ENCODE measurements around the gene TNFAIP2.
A peak's percentile ranks its signal among the peaks of the same experiment; 100 is the strongest.
"Not testable (repeated sequence)": the region's sequence is repeated elsewhere in the genome, so short reads cannot be mapped to it uniquely, and the experiment has no call there.

The TNFAIP2 gene

GRCh38 chr14:103164779-103165178 lies 41.5 kb downstream of the TNFAIP2 start:
- H3K27ac ChIP-seq, result no peak overlapping the region
- no peak overlapping the region for H3K4me3 ChIP-seq

DNA sequence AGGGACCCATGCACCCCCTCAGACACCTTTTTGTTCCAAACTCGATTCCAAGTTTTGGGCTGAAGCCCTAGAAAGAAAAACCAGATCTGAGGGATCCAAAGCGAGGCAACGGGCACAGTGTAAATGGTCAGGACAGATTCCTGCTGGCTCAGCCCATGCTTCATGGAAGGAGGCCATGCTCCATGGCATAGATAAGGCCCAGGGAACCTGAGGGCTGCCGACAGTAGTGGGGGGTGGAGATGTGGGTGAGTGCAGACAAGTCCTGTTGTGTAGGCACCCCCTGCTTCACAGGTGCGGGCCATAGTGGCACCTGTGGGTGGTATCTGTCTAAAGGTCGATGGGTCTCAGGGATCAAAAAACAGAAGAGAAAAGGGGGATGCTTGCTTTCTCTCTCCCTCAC lies 42.1 kb downstream of the TNFAIP2 start:
- Histone ChIP-seq H3K4me3 (no peak overlapping the region), H3K27ac (no peak overlapping the region)

DNA sequence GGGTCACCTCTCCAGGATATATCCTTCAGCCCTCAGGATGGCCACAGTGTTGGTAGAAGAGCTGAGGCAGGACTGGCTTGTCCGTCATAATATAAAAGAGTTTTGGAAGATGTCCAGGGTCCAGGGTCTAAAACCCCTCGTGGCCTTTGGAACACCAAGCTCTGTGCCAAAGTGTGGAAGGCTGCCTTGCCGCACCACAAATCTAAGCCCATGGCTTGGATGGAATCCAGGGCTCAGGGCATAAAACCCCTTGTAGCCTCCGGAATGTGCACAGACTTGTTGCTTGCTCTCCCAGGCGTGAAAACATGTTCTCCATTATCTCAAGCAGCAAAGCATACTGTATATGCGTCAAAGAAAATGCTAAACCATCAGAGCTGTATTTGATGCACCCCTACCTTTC lies 46.7 kb downstream of the TNFAIP2 start:
- peak overlapping the region in 1 of 21 experiments; percentile 31 for H3K27ac ChIP-seq
- no peak overlapping the region for H3K4me3 ChIP-seq

DNA sequence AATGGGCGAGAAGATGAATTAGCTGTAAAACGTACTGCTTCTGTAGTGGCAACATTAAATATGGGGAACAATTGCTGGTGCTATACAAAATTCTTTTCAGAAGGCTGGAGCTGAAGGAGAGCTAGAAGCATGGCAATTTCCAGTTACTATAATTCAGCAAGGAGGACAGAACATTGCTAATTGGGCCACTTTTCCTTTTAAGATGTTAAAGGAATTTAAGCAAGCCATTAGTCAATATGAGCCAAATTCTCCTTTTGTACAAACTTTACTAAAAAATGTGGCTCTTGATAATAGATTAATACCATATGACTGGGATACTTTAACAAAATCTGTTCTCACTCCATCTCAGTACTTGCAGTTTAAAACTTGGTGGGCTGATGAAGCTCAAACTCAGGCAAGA lies 47.9 kb downstream of the TNFAIP2 start:
- peak overlapping the region in 2 of 21 experiments; percentile 29 to 38 for H3K27ac ChIP-seq
- H3K4me3 ChIP-seq, result not testable (repeated sequence)

GRCh38 chr14:103172921-103173320 lies 49.7 kb downstream of the TNFAIP2 start:
- peak overlapping the region in 1 of 21 experiments; percentile 31 for H3K27ac ChIP-seq

GRCh38 chr14:103173887-103174286 lies 50.6 kb downstream of the TNFAIP2 start:
- not testable (repeated sequence) for H3K4me3 ChIP-seq, H3K27ac ChIP-seq

More at GRCh38 chr14:103172921-103173320, 49.7 kb downstream of the TNFAIP2 start:
- no peak overlapping the region for H3K4me3 ChIP-seq

DNA sequence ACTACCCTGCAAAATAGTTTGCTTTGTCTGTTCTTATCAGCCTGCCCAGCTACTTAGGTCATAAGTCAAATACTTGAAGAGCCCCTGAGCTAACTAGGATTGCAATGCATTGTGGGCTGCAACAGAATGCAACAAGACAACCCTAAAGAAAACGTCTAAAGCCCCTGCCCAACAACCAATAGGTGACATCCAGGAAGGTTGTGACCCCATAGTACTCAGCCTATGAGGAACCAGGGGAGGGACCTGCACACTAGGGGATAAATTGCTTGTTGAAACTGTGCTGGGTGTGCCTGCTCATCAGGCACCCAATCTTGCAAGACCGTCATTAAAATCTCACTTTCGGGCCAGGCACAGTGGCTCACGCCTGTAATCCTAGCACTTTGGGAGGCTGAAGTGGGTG lies 52.9 kb downstream of the TNFAIP2 start:
- not testable (repeated sequence) for H3K27ac ChIP-seq

GRCh38 chr14:103177376-103177775 lies 54.1 kb downstream of the TNFAIP2 start:
- Histone ChIP-seq H3K27ac (no peak overlapping the region), H3K4me3 (no peak overlapping the region)

More for the DNA sequence above, 52.9 kb downstream of the TNFAIP2 start:
- not testable (repeated sequence) for H3K4me3 ChIP-seq

DNA sequence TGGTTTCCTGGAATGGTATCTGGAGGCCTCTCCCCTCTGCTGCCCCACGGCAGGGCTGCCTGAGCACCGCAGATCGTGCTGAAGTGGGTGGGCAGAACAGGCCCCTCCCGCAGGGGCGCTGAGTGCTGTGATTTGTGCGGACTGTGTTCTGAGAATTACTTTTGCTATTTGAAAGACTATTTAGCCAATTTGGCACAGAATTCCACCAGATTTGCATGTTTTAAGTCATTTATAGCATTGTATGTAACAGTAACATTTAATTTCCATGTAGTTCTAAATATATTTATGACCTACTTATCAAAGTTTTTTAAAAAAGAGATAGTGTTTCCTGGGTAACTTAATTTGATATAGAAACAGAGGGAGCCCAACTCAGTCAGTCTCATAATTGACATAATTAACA lies 55.3 kb downstream of the TNFAIP2 start:
- no peak overlapping the region for H3K4me3 ChIP-seq
- H3K27ac ChIP-seq, result no peak overlapping the region

GRCh38 chr14:103179094-103179493 lies 55.8 kb downstream of the TNFAIP2 start:
- Histone ChIP-seq H3K27ac (no peak overlapping the region), H3K4me3 (no peak overlapping the region)

DNA sequence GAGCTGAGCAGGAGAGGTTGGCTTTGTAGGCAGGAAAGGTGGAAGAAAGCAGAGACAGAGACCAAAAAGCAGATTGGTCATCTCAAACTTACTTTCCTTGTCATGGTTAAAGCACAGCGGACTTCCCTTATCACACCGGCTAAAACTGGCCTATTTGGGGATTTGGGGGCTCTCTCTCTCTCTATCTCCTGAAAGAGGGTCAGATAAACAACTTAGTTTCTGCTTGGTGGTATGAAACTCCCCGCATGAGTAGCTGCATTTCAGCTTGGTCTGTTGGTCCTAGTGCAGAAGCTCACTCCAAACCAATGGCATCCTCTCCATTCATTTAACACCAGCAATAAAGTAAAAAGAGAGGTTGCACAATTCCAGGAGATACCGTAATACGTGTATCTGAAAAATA lies 57.1 kb downstream of the TNFAIP2 start:
- Histone ChIP-seq H3K4me3 (no peak overlapping the region), H3K27ac (no peak overlapping the region)

DNA sequence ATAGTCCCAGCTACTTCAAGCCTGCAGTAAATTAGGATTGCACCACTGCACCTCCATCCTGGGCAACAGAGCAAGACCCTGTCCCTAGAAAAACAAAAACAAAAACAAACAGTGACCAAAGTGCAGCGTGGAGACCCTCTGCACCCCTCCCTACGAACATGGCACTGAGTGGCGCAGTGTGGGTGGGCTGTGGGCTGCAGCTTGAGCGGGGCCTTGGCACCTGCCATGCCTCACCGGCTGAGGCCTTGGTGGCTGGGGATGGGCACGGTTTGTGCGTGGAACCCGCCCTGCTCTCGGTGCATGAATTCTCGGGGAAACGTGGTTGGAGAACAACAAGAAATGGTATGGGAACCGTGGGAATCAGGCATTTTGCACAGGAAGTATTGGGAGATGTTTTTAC lies 60.8 kb downstream of the TNFAIP2 start:
- no peak overlapping the region for H3K4me3 ChIP-seq
- H3K27ac ChIP-seq, result no peak overlapping the region

DNA sequence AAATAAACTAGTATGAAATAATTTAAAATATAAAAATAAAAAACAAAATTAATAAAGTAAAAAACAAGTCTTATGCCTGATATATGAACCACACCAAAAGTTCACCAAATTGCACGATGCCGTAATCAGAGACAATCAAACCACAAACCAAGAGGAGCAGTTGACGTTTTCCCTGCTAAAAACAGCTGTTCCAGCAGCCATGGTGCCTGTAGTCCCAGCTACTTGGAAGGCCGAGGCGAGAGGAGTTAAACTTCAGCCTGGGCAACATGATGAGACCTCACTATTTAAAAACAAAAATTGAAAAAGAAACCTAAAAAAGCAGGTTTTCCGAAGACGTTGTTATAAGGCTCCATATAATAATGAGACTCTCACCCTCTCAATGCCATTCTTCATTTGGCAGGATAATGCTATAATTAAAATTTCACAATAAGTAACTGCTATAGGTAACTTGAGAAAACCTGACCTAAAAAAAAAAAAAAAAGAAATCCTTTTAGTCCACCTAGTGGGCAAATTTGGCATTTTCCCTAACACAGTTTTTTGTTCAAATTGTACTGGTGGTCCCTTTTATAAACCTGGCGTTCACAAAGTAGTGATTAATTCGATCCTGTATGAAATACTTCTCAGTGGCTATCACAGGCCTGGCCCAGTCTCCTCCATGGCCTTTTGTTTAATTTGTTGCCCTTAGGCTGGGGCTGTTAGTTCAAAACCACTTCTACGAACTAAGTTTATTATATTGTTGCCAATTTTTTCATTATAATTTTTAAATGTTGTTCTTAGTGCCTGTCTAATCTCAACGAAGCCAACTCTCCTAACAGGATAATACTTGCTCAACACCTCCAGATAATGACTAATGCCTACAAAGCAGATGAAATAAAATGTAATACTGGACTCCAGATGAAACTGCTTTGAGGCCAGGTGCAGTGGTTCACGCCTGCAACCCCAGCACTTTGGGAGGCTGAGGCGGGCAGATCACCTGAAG lies 62.1 kb downstream of the TNFAIP2 start:
- Histone ChIP-seq H3K27ac (peak overlapping the region in 1 of 21 experiments; percentile 0), H3K4me3 (no peak overlapping the region)

GRCh38 chr14:103186241-103186822 lies 63.1 kb downstream of the TNFAIP2 start:
- no peak overlapping the region for H3K4me3 ChIP-seq
- peak overlapping the region in 2 of 21 experiments; percentile 15 to 19 for H3K27ac ChIP-seq

All from skin epidermis (tissue), 12 donors.